Measurements from ENCODE around the gene ZC2HC1C.
"Not testable (repeated sequence)": the region's sequence is repeated elsewhere in the genome, so short reads cannot be mapped to it uniquely, and the experiment has no call there.

ZC2HC1C gene

GRCh38 chr14:75127474-75127820, 58.0 kb downstream of the ZC2HC1C start:
- H3K9me3 ChIP-seq (ENCODE audit: control insufficient read depth, low read length); H3K27me3 ChIP-seq (ENCODE audit: control insufficient read depth, insufficient read depth, low read length); H3K36me3 ChIP-seq (ENCODE audit: control insufficient read depth, insufficient read depth, low read length): not testable (repeated sequence)
- Histone ChIP-seq H3K4me3 (ENCODE audit: low read length) (peak overlapping the region; percentile 99), H3K9ac (ENCODE audit: low read length) (peak overlapping the region; percentile 94), H3K4me1 (ENCODE audit: control insufficient read depth, insufficient read depth, low read length) (peaks cover 10% of the 10 kb centered on the region)

GRCh38 chr14:75127903-75128595, 58.6 kb downstream of the ZC2HC1C start:
- Histone ChIP-seq H3K4me1 (ENCODE audit: control insufficient read depth, insufficient read depth, low read length) (peaks cover 10% of the 10 kb centered on the region), H3K9me3 (ENCODE audit: control insufficient read depth, low read length) (no peaks in the 10 kb centered on the region), H3K9ac (ENCODE audit: low read length) (peak overlapping the region; percentile 62), H3K4me3 (ENCODE audit: low read length) (no peak overlapping the region), H3K36me3 (ENCODE audit: control insufficient read depth, insufficient read depth, low read length) (no peaks in the 10 kb centered on the region), H3K27me3 (ENCODE audit: control insufficient read depth, insufficient read depth, low read length) (no peaks in the 10 kb centered on the region)

- H3K36me3 ChIP-seq (ENCODE audit: control insufficient read depth, insufficient read depth, low read length): no peaks in the 10 kb centered on the region
- H3K9me3 ChIP-seq (ENCODE audit: control insufficient read depth, low read length): no peaks in the 10 kb centered on the region
- H3K9ac ChIP-seq (ENCODE audit: low read length): no peak overlapping the region
- H3K4me3 ChIP-seq (ENCODE audit: low read length): no peak overlapping the region
- no peaks in the 10 kb centered on the region for H3K27me3 ChIP-seq (ENCODE audit: control insufficient read depth, insufficient read depth, low read length)
- H3K4me1 ChIP-seq (ENCODE audit: control insufficient read depth, insufficient read depth, low read length): peaks cover 10% of the 10 kb centered on the region
These were observed 59.2 kb downstream of the ZC2HC1C start for GRCh38 chr14:75128596-75128990.
